OCI-LY3 (cell line): ENCODE measurements around the gene ROR1.

Experiments used
- CTCF ChIP-seq: fragments of 200-600, 300-600 bp; sonication (generic); IDR thresholded peaks from 2 replicates; pipeline ENCODE4 v1.5.1; 2014; ENCODE audit warnings: antibody characterized with exemption, low read length, low read depth
- EZH2phosphoT487 ChIP-seq: fragments of 200-600 bp; shearing (Covaris generic); IDR thresholded peaks from 2 replicates; pipeline ENCODE4 v1.6.1; 2018; ENCODE audit warnings: antibody characterized with exemption, mixed run types, low read depth

GRCh38 chr1:63784083-63784482 lies 10.3 kb downstream of the ROR1 start:
- no peak for TF ChIP-seq CTCF
- TF ChIP-seq EZH2phosphoT487 = no peak
